Keratinocyte (primary cell): ENCODE results near the gene MTA2.

Source experiments
- EZH2 ChIP-seq: IDR thresholded peaks from one replicate; pipeline ENCODE4 v1.6.1; 2012; ENCODE audit warnings: inconsistent platforms, mild to moderate bottlenecking, low read length, moderate library complexity
- TF ChIP-seq, protein P1 (sequence below), 3 experiments: IDR thresholded peaks in 1 of 3; conservative IDR thresholded peaks in 1 of 3; optimal IDR thresholded peaks in 1 of 3; 2 replicates in 2 of 3; 3 replicates in 1 of 3; pipeline versions ENCODE3 to v1.5.1; 2011; ENCODE audit warnings: low read length in 3 of 3, mild to moderate bottlenecking in 3 of 3, moderate library complexity in 2 of 3, control low read depth in 1 of 3, inconsistent platforms in 1 of 3; ENCODE audit not compliant: insufficient read depth in 2 of 3; ENCODE audit errors: extremely low read depth in 1 of 3

DNA sequence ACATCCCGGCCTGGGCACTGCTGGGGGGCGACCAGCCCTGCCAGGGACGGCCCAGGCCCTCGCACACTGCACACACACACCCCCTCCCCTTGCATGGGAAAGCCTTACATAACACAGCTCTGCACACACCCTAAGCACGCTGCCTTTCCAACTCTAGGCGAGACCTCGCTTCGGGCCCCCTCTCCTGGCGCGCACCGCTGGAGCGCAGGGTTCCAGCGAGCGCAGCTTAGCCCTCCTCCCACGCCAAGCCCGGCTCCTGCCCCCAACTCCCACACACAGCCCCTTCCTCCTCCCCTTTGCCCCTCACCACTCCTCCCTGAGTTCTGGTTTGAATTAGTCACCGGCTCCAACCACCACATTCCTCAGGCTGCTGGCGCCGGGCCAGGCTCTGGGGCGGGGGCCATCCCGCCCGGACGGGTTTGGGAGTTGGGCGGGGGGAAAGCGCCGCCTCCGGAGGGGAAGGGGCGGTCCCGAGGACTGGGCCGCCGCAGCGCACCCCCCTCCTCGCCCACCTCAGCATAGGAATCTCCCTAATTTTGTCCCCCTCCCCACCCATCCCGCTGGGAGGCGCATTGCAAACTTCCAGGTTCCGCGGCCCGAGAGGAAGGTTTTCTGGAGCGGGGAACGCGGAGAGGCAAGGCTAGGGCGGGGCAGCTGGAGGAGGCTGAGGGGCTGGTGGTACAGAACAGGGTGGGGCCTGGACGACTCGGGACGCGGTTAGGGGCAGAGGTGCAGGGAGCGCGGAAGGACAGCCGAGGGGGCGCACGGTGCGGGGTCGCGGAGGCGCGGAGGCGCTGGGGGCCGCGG, 56.0 kb downstream of the MTA2 start:
- TF ChIP-seq, protein P1, sequence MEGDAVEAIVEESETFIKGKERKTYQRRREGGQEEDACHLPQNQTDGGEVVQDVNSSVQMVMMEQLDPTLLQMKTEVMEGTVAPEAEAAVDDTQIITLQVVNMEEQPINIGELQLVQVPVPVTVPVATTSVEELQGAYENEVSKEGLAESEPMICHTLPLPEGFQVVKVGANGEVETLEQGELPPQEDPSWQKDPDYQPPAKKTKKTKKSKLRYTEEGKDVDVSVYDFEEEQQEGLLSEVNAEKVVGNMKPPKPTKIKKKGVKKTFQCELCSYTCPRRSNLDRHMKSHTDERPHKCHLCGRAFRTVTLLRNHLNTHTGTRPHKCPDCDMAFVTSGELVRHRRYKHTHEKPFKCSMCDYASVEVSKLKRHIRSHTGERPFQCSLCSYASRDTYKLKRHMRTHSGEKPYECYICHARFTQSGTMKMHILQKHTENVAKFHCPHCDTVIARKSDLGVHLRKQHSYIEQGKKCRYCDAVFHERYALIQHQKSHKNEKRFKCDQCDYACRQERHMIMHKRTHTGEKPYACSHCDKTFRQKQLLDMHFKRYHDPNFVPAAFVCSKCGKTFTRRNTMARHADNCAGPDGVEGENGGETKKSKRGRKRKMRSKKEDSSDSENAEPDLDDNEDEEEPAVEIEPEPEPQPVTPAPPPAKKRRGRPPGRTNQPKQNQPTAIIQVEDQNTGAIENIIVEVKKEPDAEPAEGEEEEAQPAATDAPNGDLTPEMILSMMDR (optimal IDR thresholded peaks at IDR 0.05 in 1 of 3, IDR thresholded peaks at IDR 0.05 in 1 of 3, conservative IDR thresholded peaks at IDR 0.05 in 1 of 3; ENCODE audit: extremely low read depth in 1 of 3, insufficient read depth in 2 of 3, low read length in 3 of 3), result no peak
- no peak for TF ChIP-seq EZH2
